ENCODE data around the gene BHLHA15. TPM values are rescaled to one million over a fixed set of nuclear protein-coding genes. Genes with fewer than 3 reads are reported as not detected.

The BHLHA15 gene
- total RNA-seq, 4 donors from 2014 or later = 3.7 to 18.5 (median 5.6) TPM

DNA sequence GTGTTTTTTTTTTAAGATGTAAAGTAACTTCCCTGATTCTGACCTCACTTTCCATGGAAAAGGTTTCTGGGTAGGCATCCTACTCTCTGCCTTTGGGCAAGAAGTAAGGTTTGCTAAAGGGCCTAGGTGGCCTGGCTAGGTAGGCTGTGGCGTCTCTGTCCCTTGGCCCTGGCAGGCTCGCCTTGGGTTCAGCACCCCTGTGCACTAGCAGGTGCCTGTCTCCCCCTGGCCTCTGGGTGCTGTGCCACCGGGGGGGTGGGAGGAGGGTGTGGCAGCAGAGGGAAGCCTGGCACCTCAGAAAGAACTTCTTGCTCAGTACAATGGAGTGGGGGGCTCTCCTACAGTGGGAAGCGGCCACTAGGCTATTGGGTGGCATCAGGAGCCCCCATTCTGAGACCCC lies 26.8 kb downstream of the BHLHA15 start:
- no peak for DNase-seq (ENCODE audit: low spot score in 2 of 2)

DNA sequence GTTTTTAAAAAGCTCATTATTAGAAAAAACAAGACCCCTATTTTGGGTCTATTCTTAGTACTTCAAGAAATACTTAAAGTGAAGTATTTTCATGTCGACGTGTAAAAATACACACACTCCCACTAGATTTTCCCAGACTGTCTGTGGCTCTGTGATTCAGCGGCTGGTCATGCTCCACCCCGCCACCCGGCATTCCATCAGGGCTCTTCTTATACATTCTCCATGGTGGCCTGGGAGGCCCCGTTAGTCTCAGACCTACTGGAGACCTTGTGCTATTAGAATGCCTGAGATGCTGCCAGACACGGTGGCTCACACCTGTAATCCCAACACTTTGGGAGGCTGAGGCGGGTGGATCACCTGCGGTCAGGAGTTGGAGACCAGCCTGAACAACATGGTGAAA lies 27.7 kb downstream of the BHLHA15 start:
- DNase-seq (ENCODE audit: low spot score in 2 of 2) = no peak
- intact Hi-C loops (cut with DNase I; ENCODE audit: low total_unique reads) = no loop called here
- no peak for TF ChIP-seq POLR2A (IDR thresholded peaks at IDR 0.05)
- TF ChIP-seq, protein P1, sequence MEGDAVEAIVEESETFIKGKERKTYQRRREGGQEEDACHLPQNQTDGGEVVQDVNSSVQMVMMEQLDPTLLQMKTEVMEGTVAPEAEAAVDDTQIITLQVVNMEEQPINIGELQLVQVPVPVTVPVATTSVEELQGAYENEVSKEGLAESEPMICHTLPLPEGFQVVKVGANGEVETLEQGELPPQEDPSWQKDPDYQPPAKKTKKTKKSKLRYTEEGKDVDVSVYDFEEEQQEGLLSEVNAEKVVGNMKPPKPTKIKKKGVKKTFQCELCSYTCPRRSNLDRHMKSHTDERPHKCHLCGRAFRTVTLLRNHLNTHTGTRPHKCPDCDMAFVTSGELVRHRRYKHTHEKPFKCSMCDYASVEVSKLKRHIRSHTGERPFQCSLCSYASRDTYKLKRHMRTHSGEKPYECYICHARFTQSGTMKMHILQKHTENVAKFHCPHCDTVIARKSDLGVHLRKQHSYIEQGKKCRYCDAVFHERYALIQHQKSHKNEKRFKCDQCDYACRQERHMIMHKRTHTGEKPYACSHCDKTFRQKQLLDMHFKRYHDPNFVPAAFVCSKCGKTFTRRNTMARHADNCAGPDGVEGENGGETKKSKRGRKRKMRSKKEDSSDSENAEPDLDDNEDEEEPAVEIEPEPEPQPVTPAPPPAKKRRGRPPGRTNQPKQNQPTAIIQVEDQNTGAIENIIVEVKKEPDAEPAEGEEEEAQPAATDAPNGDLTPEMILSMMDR (IDR thresholded peaks at IDR 0.05) = no peak
- WGBS, 2 donors = 97% methylated on average over 9 of the region's 9 CpGs
- no peak overlapping the region for H3K4me3 ChIP-seq (ENCODE audit: low read depth, poor library complexity, severe bottlenecking)

More for the DNA sequence above, 26.8 kb downstream of the BHLHA15 start:
- no peak overlapping the region for H3K4me3 ChIP-seq (ENCODE audit: low read depth, poor library complexity, severe bottlenecking)
- intact Hi-C loops (cut with DNase I; ENCODE audit: low total_unique reads) = no loop called here
- WGBS, 2 donors = 89 to 97% methylated on average over 4 of the region's 4 CpGs
- no peak for TF ChIP-seq POLR2A (IDR thresholded peaks at IDR 0.05)
- TF ChIP-seq, protein P1 (IDR thresholded peaks at IDR 0.05) = no peak

DNA sequence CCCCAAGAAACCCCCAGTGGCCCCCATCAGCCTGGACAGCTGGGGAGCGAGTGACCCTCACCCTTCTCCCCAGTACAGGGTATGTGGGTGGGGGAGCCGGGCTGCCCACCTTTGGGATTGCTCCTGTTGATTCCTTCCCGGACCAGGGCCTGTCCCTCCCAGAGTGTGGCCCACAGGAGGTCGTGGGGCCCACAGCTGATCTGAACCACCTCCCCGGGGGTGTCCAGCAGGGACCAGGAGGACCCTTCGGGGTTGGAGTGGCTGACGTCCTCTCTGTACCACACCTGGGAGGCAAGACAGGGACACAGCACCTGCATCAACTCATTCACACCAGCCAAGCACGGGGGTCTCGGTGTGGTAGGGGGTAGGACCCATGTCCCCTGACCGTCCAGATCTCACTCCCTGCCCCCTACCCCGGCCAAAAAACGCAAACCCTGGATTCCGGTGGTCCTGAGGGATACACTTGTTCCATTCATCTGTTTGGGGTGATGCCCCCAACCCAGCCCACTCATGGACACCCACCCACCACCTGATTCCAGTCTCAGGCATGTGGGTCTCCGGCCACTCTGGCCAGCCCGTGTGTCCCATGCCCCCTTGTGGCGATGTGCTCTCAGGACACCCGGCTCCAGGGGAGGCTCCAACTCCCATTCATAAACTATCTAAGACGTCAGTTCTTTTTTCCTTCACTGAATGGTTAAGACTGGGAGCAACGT lies 29.9 kb downstream of the BHLHA15 start:
- 78 to 82% methylated on average over 16 to 19 of the region's 19 CpGs for WGBS, 2 donors
- no peak for DNase-seq (ENCODE audit: low spot score in 2 of 2)

DNA sequence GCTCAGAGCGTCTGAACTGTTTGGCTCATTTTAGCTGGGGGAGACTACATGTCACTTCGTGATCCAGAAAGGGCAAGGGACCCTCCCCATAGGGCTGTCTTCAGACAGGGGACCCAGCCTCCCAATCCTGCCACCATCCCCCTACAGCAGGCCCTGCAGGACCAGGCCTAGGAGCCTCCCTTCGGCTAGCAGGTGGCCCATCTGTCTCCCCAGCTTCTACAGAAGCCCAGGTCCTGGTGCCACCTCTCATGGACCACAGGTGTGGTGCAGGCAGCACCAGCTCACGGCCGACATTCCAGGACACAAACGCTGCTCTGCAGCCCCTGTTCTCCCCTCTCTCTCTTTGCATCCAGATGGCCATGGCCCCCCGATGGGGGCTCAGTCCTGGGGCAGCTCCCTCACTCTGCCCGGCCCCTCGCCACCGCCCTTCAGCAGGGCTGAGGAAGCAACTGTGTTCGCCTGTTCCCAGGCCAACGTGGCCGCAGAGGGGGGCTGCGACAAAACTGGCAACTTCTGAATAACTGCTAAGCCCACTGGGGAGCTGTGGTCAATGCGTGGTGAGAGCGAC lies 30.5 kb downstream of the BHLHA15 start:
- DNase-seq (ENCODE audit: low spot score in 2 of 2) = no peak
- intact Hi-C loops (cut with DNase I; ENCODE audit: low total_unique reads) = no loop called here
- TF ChIP-seq, protein P1 (IDR thresholded peaks at IDR 0.05) = no peak
- no peak for TF ChIP-seq POLR2A (IDR thresholded peaks at IDR 0.05)
- WGBS, 2 donors = 89 to 91% methylated on average over 16 of the region's 16 CpGs
- no peak overlapping the region for H3K4me3 ChIP-seq (ENCODE audit: low read depth, poor library complexity, severe bottlenecking)

More for the DNA sequence above, 29.9 kb downstream of the BHLHA15 start:
- intact Hi-C loops (cut with DNase I; ENCODE audit: low total_unique reads) = no loop called here
- TF ChIP-seq, protein P1 (IDR thresholded peaks at IDR 0.05) = no peak
- TF ChIP-seq POLR2A (IDR thresholded peaks at IDR 0.05) = no peak
- no peak overlapping the region for H3K4me3 ChIP-seq (ENCODE audit: low read depth, poor library complexity, severe bottlenecking)

DNA sequence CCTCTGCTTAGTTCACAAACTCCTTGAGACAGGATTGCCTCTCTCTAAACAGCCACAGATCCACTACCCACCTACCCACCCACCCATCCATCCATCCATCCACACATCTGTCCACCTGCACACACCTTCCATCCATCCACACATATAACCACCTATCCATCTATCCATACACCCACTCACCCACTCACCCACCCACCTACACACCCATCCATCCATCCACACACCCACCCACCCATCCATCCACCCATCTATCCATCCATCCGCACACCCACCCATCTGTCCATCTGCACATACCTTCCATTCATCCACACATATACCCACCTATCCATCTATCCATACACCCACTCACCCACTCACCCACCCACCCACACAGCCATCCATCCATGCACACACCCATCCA lies 31.1 kb downstream of the BHLHA15 start:
- 91 to 97% methylated on average over 1 of the region's 1 CpG for WGBS, 2 donors
- DNase-seq (ENCODE audit: low spot score in 2 of 2) = no peak
- intact Hi-C loops (cut with DNase I; ENCODE audit: low total_unique reads) = no loop called here
- H3K4me3 ChIP-seq (ENCODE audit: low read depth, poor library complexity, severe bottlenecking) = no peak overlapping the region
- no peak for TF ChIP-seq POLR2A (IDR thresholded peaks at IDR 0.05)
- TF ChIP-seq, protein P1 (IDR thresholded peaks at IDR 0.05) = no peak
